ENCODE data around the gene ALG9.

DNA sequence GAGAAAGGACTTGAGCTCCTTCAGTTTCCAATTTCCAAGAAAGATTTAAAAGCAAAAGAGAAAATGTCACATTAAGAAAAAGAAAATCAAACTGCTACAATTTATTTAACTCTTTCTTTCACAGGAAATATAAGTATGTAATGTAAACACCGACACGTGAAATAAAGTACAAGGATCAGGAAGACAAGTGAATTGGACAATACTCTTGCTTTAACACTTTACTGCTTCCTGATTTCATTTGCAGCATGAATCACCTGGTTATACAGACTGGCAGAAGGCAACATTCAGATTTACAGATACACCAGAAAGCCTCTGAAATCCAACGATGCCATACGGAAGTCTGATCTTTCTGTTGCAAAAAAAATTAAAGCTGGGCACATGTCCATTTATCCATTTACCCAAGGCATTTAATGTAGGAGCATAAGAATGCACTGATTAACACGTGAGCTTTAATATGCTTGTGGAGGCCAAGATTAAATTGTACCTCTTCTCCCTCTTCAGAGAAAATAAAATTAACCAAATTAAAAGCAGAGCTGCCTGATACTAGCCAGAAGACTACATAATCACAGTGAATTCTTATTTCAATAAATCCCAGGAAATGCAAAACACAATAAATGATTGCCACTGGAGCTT lies 89.2 kb downstream of the ALG9 start:
- TF ChIP-seq, protein P1, sequence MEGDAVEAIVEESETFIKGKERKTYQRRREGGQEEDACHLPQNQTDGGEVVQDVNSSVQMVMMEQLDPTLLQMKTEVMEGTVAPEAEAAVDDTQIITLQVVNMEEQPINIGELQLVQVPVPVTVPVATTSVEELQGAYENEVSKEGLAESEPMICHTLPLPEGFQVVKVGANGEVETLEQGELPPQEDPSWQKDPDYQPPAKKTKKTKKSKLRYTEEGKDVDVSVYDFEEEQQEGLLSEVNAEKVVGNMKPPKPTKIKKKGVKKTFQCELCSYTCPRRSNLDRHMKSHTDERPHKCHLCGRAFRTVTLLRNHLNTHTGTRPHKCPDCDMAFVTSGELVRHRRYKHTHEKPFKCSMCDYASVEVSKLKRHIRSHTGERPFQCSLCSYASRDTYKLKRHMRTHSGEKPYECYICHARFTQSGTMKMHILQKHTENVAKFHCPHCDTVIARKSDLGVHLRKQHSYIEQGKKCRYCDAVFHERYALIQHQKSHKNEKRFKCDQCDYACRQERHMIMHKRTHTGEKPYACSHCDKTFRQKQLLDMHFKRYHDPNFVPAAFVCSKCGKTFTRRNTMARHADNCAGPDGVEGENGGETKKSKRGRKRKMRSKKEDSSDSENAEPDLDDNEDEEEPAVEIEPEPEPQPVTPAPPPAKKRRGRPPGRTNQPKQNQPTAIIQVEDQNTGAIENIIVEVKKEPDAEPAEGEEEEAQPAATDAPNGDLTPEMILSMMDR (IDR thresholded peaks at IDR 0.05; ENCODE audit: insufficient read depth, low read length), result no peak
- TF ChIP-seq POLR2AphosphoS5 (IDR thresholded peaks at IDR 0.05; ENCODE audit: low read depth) (no peak), SPI1 (IDR thresholded peaks at IDR 0.05; ENCODE audit: borderline replicate concordance, low read depth) (no peak), GABPA (IDR thresholded peaks at IDR 0.05; ENCODE audit: low read depth) (no peak)
- TF ChIP-seq, protein P2, sequence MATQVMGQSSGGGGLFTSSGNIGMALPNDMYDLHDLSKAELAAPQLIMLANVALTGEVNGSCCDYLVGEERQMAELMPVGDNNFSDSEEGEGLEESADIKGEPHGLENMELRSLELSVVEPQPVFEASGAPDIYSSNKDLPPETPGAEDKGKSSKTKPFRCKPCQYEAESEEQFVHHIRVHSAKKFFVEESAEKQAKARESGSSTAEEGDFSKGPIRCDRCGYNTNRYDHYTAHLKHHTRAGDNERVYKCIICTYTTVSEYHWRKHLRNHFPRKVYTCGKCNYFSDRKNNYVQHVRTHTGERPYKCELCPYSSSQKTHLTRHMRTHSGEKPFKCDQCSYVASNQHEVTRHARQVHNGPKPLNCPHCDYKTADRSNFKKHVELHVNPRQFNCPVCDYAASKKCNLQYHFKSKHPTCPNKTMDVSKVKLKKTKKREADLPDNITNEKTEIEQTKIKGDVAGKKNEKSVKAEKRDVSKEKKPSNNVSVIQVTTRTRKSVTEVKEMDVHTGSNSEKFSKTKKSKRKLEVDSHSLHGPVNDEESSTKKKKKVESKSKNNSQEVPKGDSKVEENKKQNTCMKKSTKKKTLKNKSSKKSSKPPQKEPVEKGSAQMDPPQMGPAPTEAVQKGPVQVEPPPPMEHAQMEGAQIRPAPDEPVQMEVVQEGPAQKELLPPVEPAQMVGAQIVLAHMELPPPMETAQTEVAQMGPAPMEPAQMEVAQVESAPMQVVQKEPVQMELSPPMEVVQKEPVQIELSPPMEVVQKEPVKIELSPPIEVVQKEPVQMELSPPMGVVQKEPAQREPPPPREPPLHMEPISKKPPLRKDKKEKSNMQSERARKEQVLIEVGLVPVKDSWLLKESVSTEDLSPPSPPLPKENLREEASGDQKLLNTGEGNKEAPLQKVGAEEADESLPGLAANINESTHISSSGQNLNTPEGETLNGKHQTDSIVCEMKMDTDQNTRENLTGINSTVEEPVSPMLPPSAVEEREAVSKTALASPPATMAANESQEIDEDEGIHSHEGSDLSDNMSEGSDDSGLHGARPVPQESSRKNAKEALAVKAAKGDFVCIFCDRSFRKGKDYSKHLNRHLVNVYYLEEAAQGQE (IDR thresholded peaks at IDR 0.05; ENCODE audit: insufficient replicate concordance, low read depth), result no peak

Data from HL-60 (cell line).